HepG2 (cell line): ENCODE measurements around the gene TEKTIP1. TPM values are rescaled to one million over a fixed set of nuclear protein-coding genes. Genes with fewer than 3 reads are reported as not detected.

Experiments used
- ATAC-seq: fragments of 200-7000 bp; cut with Tn5 transposase; 3 replicates; pipeline ENCODE4 v1.9.1; 2020; ENCODE audit warnings: mild to moderate bottlenecking, moderate library complexity
- BruUV-seq: library from RNA; stranded (reverse); fragments of 400-500 nt; replicated peaks from 2 replicates; lab custom pipeline; 2021; lab: Mats Ljungman, UMichigan
- CTCF ChIA-PET: fragments of 300-600 bp; formaldehyde crosslinking; extraction: SDS; loops from one replicate; lab custom pipeline; 2021; ENCODE audit warnings: low total read pairs, inconsistent platforms, low intra/inter-chr PET ratio; lab: Yijun Ruan, JAX
- POLR2A ChIA-PET: fragments of 350-600 bp; sonication (Branson Sonifier 250); formaldehyde crosslinking; loops from one replicate; lab custom pipeline; 2020; ENCODE audit warnings: antibody characterized with exemption, inconsistent platforms; lab: Yijun Ruan, JAX
- DNase-seq: peaks from one replicate; pipeline ENCODE4 v3.0.0-alpha.2; 2015; ENCODE audit warnings: low spot score
- FAIRE-seq: peaks from 3 replicates; lab custom pipeline; 2011; peaks lifted over from hg19 to GRCh38; lab: Jason Lieb, UNC
- H2AFZ ChIP-seq: one replicate; pipeline ENCODE4 v1.6.1; 2011; ENCODE audit warnings: low read length, inconsistent platforms
- H3K27ac ChIP-seq: fragments of 300-600 bp; 3 replicates; pipeline ENCODE4 v1.8.0; 2011; ENCODE audit warnings: mixed run types, mild to moderate bottlenecking, mixed read lengths, low read length, inconsistent platforms; ENCODE audit not compliant: insufficient read depth; ENCODE audit errors: extremely low read length
- H3K27me3 ChIP-seq, 2 experiments: fragments of 200-600 bp in 1 of 2; 2 replicates in 1 of 2; 3 replicates in 1 of 2; pipeline versions ENCODE4 v1.6.0 to v1.8.0; 2011; ENCODE audit warnings: low read length in 2 of 2, mild to moderate bottlenecking in 2 of 2, moderate library complexity in 2 of 2, inconsistent platforms in 1 of 2; ENCODE audit not compliant: insufficient read depth in 2 of 2, control insufficient read depth in 1 of 2
- H3K36me3 ChIP-seq, 2 experiments: fragments of 200-600 bp in 1 of 2; replicated peaks in 1 of 2; 2 replicates in 1 of 2; 3 replicates in 1 of 2; pipeline versions ENCODE4 v1.5.1 to v1.8.0; 2011; ENCODE audit warnings: low read length in 2 of 2, inconsistent platforms in 1 of 2; ENCODE audit not compliant: insufficient read depth in 2 of 2, control insufficient read depth in 1 of 2
- H3K4me1 ChIP-seq: 2 replicates; pipeline ENCODE4 v1.5.1; 2012; ENCODE audit warnings: low read length, inconsistent platforms; ENCODE audit not compliant: insufficient read depth
- H3K4me2 ChIP-seq: 2 replicates; pipeline ENCODE4 v1.6.0; 2011; ENCODE audit warnings: low read depth, low read length, inconsistent platforms
- H3K4me3 ChIP-seq, 3 experiments: fragments of 200-600 bp in 1 of 3; sonication (generic), shearing (Covaris generic) in 1 of 3; replicated peaks in 1 of 3; 2 replicates each; pipeline ENCODE4 v1.5.1; 2011 to 2016; ENCODE audit warnings: low read length in 3 of 3, inconsistent platforms in 2 of 3, low read depth in 2 of 3, mild to moderate bottlenecking in 2 of 3, control low read depth in 1 of 3, mixed read lengths in 1 of 3; ENCODE audit not compliant: insufficient read depth in 1 of 3
- H3K79me2 ChIP-seq: one replicate; pipeline ENCODE4 v1.6.1; 2011; ENCODE audit warnings: low read length, inconsistent platforms; ENCODE audit not compliant: insufficient read depth
- H3K9ac ChIP-seq: 2 replicates; pipeline ENCODE4 v1.6.0; 2011; ENCODE audit warnings: mild to moderate bottlenecking, low read depth, low read length, inconsistent platforms; ENCODE audit not compliant: insufficient read depth
- H3K9me3 ChIP-seq: 2 replicates; pipeline ENCODE4 v1.5.1; 2012; ENCODE audit warnings: mild to moderate bottlenecking, low read length
- H4K20me1 ChIP-seq: 2 replicates; pipeline ENCODE4 v1.6.0; 2011; ENCODE audit warnings: inconsistent platforms, mild to moderate bottlenecking, low read length, moderate library complexity; ENCODE audit not compliant: insufficient read depth
- FOXA1 ChIP-seq, 2 experiments: fragments of 450-650 bp in 1 of 2; sonication (generic) in 1 of 2; formaldehyde crosslinking in 1 of 2; IDR thresholded peaks; 2 replicates each; pipeline versions ENCODE4 v1.4.0 to v1.6.1; 2016 to 2020; ENCODE audit warnings: missing genetic modification reagents in 1 of 2
- KDM1A ChIP-seq: IDR thresholded peaks from 2 replicates; pipeline ENCODE4 v1.6.1; 2016; ENCODE audit warnings: missing compliant biosample characterization
- MXD4 ChIP-seq: IDR thresholded peaks from 2 replicates; pipeline ENCODE4 v1.6.1; 2016; ENCODE audit warnings: mild to moderate bottlenecking, missing biosample characterization, missing genetic modification reagents
- RARG ChIP-seq: sonication (generic); formaldehyde crosslinking; IDR thresholded peaks from 2 replicates; pipeline ENCODE4 v1.4.0; 2020; ENCODE audit warnings: low read depth, mild to moderate bottlenecking, missing genetic modification reagents
- RORA ChIP-seq: sonication (generic); formaldehyde crosslinking; IDR thresholded peaks from 2 replicates; pipeline ENCODE4 v1.5.0; 2020; ENCODE audit warnings: mild to moderate bottlenecking, missing genetic modification reagents, moderate library complexity
- SAP130 ChIP-seq: IDR thresholded peaks from 2 replicates; pipeline ENCODE4 v1.6.1; 2016; ENCODE audit warnings: low read depth
- SOX5 ChIP-seq: IDR thresholded peaks from 2 replicates; pipeline ENCODE4 v1.6.1; 2016; ENCODE audit warnings: borderline replicate concordance
- SRSF1 ChIP-seq: fragments of 200-400 bp; formaldehyde crosslinking; optimal IDR thresholded peaks from 2 replicates; pipeline ENCODE3; 2017; ENCODE audit warnings: mild to moderate bottlenecking, low read depth, low read length, moderate library complexity
- ZNF441 ChIP-seq: sonication (generic); formaldehyde crosslinking; IDR thresholded peaks from 2 replicates; pipeline ENCODE4 v1.7.0; 2021; ENCODE audit warnings: missing genetic modification reagents, borderline replicate concordance
- ZNF564 ChIP-seq: sonication (generic); formaldehyde crosslinking; IDR thresholded peaks from 2 replicates; pipeline ENCODE4 v1.8.1; 2023; ENCODE audit warnings: mild to moderate bottlenecking, missing genetic modification reagents
- ZNF589 ChIP-seq: sonication (generic); formaldehyde crosslinking; conservative IDR thresholded peaks from 2 replicates; pipeline ENCODE4 v1.8.0; 2022; ENCODE audit warnings: mild to moderate bottlenecking, moderate library complexity, missing genetic modification reagents
- ZNF678 ChIP-seq: sonication (generic); formaldehyde crosslinking; IDR thresholded peaks from 2 replicates; pipeline ENCODE4 v1.4.0; 2020; ENCODE audit warnings: mild to moderate bottlenecking, missing genetic modification reagents
- WGBS: methylation state at CpG from one replicate; pipeline ENCODE4 v1.1.6; 2017; ENCODE audit warnings: low lambda C conversion rate; 5-methylcytosine and 5-hydroxymethylcytosine counted together
- in situ Hi-C: cut with HindIII; loops from 2 replicates; pipeline ENCODE4 v1.10.0; 2017; ENCODE audit warnings: low pct_unique_long_range_greater_than_20kb; ENCODE audit not compliant: extremely low pct_ligation_motif_present
- intact Hi-C: fragments of 100-400 bp; cut with micrococcal nuclease; formaldehyde crosslinking; loops from one replicate; pipeline ENCODE4 v1.10.0; 2022; ENCODE audit not compliant: unreplicated experiment
- polyA plus RNA-seq, 8 experiments: library from polyadenylated mRNA; depleted of rRNA in 3 of 8; stranded (reverse) in 7 of 8; unstranded in 1 of 8; fragments of >200 nt; fragmentation: Illumina TruSeq in 4 of 8; extraction: Trizol in 4 of 8; gene quantifications; 2 replicates each; pipeline versions ENCODE4 v1.2.1 to v1.2.3, GENCODE V29; 2011 to 2016; ENCODE audit warnings: low read depth in 4 of 8, missing spikeins in 1 of 8, mixed read lengths in 1 of 8; ENCODE audit not compliant: insufficient read depth in 1 of 8
- total RNA-seq, 5 experiments: library from RNA; depleted of rRNA; stranded (reverse); fragments of >200 nt; fragmentation: Illumina TruSeq; extraction: Trizol; gene quantifications; 2 replicates each; pipeline ENCODE4 v1.2.3, GENCODE V29; 2016; ENCODE audit warnings: low read depth in 1 of 5
- TF ChIP-seq, protein P1 (sequence below): IDR thresholded peaks from 2 replicates; pipeline ENCODE4 v1.6.1; 2018; ENCODE audit warnings: missing genetic modification reagents
- TF ChIP-seq, protein P2 (sequence below): sonication (generic); formaldehyde crosslinking; IDR thresholded peaks from 2 replicates; pipeline ENCODE4 v1.5.1; 2020; ENCODE audit warnings: mild to moderate bottlenecking, missing genetic modification reagents, borderline replicate concordance
- TF ChIP-seq, protein P3 (sequence below): IDR thresholded peaks from 2 replicates; pipeline ENCODE4 v1.6.1; 2016
- TF ChIP-seq, protein P4 (sequence below): sonication (generic); formaldehyde crosslinking; IDR thresholded peaks from 2 replicates; pipeline ENCODE4 v1.4.0; 2020; ENCODE audit warnings: missing genetic modification reagents
- TF ChIP-seq, protein P5 (sequence below): sonication (generic); formaldehyde crosslinking; IDR thresholded peaks from 2 replicates; pipeline ENCODE4 v1.9.0; 2022; ENCODE audit warnings: missing genetic modification reagents, mild to moderate bottlenecking, borderline replicate concordance

The TEKTIP1 gene
- total and polyA plus RNA-seq, 2 of the 13 experiments (the other 11 are each of a cell fraction or from before 2014, with no cell fraction given), result not detected

DNA sequence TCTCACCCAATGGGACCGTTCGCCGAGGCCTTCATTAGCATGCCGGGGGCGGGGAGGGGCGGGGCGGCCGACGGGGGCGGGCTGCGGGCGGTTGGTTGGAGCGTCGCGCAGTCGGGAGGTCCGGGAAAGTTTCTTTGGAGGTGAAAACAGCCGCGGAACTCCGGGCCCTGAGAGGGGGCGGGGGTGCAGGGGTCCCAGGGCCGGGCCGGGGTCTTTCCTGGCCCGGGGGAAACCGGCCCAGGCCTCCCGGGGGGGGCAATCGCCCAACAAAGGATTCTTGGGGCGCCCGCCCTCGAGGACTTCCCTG is 33.8 kb downstream of the TEKTIP1 start, which contains the start of gene HMG20B:
TSS of gene HMG20B (plus strand) at position 90 of the 307 bp plus-strand sequence. CDS start 366 bp downstream, outside the sequence.
- no peak for DNase-seq
- no TSS peak for BruUV-seq
- WGBS, result 0% methylated on average over 2 of the region's 30 CpGs
- ChIA-PET POLR2A (no interaction called here), CTCF (no interaction called here)
- FAIRE-seq, result no peak
- peaks cover 4% of the 10 kb centered on the region for H4K20me1 ChIP-seq
- no peaks in the 10 kb centered on the region; a peak in 1 of 5 replicates for H3K36me3 ChIP-seq
- peak within 1 kb of the TSS; percentile 63 for H3K27ac ChIP-seq
- H3K9me3 ChIP-seq, result no peaks in the 10 kb centered on the region
- H2AFZ ChIP-seq, result no peak within 1 kb of the TSS
- intact Hi-C loops, result loop anchor here (5.0 kb wide), 1 partner anchor 66 kb away; the partner anchor contains the start of gene FZR1
- peak within 1 kb of the TSS; percentile 81 to 94 (median 92) for H3K4me3 ChIP-seq
- H3K79me2 ChIP-seq, result peaks cover 2% of the 10 kb centered on the region
- in situ Hi-C loops, result no loop called here
- H3K4me1 ChIP-seq, result peaks cover 41% of the 10 kb centered on the region
- H3K4me2 ChIP-seq, result peak within 1 kb of the TSS; percentile 77
- no peak for ATAC-seq
- H3K27me3 ChIP-seq, result no peaks in the 10 kb centered on the region
- H3K9ac ChIP-seq, result peak within 1 kb of the TSS; percentile 87
- TF ChIP-seq, protein P1, sequence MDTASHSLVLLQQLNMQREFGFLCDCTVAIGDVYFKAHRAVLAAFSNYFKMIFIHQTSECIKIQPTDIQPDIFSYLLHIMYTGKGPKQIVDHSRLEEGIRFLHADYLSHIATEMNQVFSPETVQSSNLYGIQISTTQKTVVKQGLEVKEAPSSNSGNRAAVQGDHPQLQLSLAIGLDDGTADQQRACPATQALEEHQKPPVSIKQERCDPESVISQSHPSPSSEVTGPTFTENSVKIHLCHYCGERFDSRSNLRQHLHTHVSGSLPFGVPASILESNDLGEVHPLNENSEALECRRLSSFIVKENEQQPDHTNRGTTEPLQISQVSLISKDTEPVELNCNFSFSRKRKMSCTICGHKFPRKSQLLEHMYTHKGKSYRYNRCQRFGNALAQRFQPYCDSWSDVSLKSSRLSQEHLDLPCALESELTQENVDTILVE, result 0 out of 2 replicates have a peak, but pooled peaks have one; percentile 1
- TF ChIP-seq FOXA1 (IDR thresholded peaks at IDR 0.05) (no peak), FOXA1 (CRISPR knock-in tag; IDR thresholded peaks at IDR 0.05) (no peak), SOX5 (0 out of 2 replicates have a peak, but pooled peaks have one; percentile 3), ZNF441 (CRISPR knock-in tag) (peak; percentile 94; the same call in 1 of the 2 replicates), SAP130 (CRISPR knock-in tag) (peak; percentile 30), MXD4 (CRISPR knock-in tag) (0 out of 2 replicates have a peak, but pooled peaks have one; percentile 12), ZNF589 (CRISPR knock-in tag) (no peak), RORA (CRISPR knock-in tag) (no peak), RARG (CRISPR knock-in tag) (no peak), ZNF678 (CRISPR knock-in tag) (no peak), ZNF564 (CRISPR knock-in tag) (no peak), KDM1A (CRISPR knock-in tag) (no peak), SRSF1 (no peak)
- TF ChIP-seq, protein P2, sequence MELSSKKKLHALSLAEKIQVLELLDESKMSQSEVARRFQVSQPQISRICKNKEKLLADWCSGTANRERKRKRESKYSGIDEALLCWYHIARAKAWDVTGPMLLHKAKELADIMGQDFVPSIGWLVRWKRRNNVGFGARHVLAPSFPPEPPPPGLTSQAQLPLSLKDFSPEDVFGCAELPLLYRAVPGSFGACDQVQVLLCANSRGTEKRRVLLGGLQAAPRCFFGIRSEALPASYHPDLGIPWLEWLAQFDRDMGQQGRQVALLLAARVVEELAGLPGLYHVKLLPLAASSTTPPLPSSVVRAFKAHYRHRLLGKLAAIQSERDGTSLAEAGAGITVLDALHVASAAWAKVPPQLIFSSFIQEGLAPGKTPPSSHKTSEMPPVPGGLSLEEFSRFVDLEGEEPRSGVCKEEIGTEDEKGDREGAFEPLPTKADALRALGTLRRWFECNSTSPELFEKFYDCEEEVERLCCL (CRISPR knock-in tag), result no peak
- TF ChIP-seq, protein P3, sequence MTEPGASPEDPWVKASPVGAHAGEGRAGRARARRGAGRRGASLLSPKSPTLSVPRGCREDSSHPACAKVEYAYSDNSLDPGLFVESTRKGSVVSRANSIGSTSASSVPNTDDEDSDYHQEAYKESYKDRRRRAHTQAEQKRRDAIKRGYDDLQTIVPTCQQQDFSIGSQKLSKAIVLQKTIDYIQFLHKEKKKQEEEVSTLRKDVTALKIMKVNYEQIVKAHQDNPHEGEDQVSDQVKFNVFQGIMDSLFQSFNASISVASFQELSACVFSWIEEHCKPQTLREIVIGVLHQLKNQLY (CRISPR knock-in tag), result no peak
- TF ChIP-seq, protein P4, sequence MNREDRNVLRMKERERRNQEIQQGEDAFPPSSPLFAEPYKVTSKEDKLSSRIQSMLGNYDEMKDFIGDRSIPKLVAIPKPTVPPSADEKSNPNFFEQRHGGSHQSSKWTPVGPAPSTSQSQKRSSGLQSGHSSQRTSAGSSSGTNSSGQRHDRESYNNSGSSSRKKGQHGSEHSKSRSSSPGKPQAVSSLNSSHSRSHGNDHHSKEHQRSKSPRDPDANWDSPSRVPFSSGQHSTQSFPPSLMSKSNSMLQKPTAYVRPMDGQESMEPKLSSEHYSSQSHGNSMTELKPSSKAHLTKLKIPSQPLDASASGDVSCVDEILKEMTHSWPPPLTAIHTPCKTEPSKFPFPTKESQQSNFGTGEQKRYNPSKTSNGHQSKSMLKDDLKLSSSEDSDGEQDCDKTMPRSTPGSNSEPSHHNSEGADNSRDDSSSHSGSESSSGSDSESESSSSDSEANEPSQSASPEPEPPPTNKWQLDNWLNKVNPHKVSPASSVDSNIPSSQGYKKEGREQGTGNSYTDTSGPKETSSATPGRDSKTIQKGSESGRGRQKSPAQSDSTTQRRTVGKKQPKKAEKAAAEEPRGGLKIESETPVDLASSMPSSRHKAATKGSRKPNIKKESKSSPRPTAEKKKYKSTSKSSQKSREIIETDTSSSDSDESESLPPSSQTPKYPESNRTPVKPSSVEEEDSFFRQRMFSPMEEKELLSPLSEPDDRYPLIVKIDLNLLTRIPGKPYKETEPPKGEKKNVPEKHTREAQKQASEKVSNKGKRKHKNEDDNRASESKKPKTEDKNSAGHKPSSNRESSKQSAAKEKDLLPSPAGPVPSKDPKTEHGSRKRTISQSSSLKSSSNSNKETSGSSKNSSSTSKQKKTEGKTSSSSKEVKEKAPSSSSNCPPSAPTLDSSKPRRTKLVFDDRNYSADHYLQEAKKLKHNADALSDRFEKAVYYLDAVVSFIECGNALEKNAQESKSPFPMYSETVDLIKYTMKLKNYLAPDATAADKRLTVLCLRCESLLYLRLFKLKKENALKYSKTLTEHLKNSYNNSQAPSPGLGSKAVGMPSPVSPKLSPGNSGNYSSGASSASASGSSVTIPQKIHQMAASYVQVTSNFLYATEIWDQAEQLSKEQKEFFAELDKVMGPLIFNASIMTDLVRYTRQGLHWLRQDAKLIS, result no peak
- TF ChIP-seq, protein P5, sequence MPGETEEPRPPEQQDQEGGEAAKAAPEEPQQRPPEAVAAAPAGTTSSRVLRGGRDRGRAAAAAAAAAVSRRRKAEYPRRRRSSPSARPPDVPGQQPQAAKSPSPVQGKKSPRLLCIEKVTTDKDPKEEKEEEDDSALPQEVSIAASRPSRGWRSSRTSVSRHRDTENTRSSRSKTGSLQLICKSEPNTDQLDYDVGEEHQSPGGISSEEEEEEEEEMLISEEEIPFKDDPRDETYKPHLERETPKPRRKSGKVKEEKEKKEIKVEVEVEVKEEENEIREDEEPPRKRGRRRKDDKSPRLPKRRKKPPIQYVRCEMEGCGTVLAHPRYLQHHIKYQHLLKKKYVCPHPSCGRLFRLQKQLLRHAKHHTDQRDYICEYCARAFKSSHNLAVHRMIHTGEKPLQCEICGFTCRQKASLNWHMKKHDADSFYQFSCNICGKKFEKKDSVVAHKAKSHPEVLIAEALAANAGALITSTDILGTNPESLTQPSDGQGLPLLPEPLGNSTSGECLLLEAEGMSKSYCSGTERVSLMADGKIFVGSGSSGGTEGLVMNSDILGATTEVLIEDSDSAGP (CRISPR knock-in tag), result peak; percentile 1; the same call in 1 of the 2 replicates
